HEK293 (cell line): ENCODE measurements around the gene TIAL1.

Experiments
- GLI2 ChIP-seq: fragments of 450-650 bp; formaldehyde crosslinking; IDR thresholded peaks from 2 replicates; pipeline ENCODE4; 2017; ENCODE audit warnings: missing biosample characterization, missing genetic modification characterization, low read depth, borderline replicate concordance
- GLIS2 ChIP-seq: fragments of 450-650 bp; formaldehyde crosslinking; IDR thresholded peaks from 2 replicates; pipeline ENCODE4 v1.5.1; 2016; ENCODE audit warnings: missing biosample characterization, missing genetic modification characterization
- ZNF311 ChIP-seq: fragments of 450-650 bp; formaldehyde crosslinking; IDR thresholded peaks from 2 replicates; pipeline ENCODE4 v1.5.1; 2017; ENCODE audit warnings: missing biosample characterization, missing genetic modification characterization, borderline replicate concordance
- ZNF837 ChIP-seq: fragments of 450-650 bp; formaldehyde crosslinking; IDR thresholded peaks from 2 replicates; pipeline ENCODE4 v1.5.1; 2016; ENCODE audit warnings: missing biosample characterization, missing genetic modification characterization
- TF ChIP-seq, protein P1 (sequence below): fragments of 450-650 bp; formaldehyde crosslinking; IDR thresholded peaks from 2 replicates; pipeline ENCODE4 v1.5.1; 2016; ENCODE audit warnings: missing biosample characterization, missing genetic modification characterization

DNA sequence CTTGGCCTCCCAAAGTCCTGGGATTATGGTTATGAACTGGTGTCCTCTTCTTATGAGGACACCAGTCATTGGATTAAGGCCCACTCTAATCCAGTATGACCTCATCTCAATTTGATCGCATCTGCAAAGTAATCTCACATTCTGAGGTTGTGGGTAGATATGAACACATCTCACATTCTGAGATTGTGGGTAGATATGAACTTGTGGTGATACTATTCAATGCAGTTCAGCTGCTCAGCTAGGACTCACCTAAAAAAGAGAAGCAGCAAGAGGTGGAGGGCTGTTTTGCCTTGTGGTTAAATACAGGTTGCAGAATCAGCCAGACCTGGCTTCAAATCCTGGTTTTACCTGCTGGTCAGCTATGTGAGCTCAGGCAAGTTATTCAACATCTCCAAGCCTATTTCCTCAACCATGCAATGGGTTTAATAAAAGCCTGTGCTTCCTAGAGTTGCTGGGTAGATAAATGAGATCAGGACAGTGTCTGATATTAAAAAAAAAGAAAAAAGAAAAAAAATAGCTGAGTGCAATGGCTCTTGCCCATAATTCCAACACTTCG is 45.9 kb upstream of the TIAL1 start:
- TF ChIP-seq ZNF837 (tag by site-specific recombination) (no peak), GLI2 (tag by site-specific recombination) (no peak), GLIS2 (tag by site-specific recombination) (no peak), ZNF311 (tag by site-specific recombination) (no peak)
- TF ChIP-seq, protein P1, sequence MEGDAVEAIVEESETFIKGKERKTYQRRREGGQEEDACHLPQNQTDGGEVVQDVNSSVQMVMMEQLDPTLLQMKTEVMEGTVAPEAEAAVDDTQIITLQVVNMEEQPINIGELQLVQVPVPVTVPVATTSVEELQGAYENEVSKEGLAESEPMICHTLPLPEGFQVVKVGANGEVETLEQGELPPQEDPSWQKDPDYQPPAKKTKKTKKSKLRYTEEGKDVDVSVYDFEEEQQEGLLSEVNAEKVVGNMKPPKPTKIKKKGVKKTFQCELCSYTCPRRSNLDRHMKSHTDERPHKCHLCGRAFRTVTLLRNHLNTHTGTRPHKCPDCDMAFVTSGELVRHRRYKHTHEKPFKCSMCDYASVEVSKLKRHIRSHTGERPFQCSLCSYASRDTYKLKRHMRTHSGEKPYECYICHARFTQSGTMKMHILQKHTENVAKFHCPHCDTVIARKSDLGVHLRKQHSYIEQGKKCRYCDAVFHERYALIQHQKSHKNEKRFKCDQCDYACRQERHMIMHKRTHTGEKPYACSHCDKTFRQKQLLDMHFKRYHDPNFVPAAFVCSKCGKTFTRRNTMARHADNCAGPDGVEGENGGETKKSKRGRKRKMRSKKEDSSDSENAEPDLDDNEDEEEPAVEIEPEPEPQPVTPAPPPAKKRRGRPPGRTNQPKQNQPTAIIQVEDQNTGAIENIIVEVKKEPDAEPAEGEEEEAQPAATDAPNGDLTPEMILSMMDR (tag by site-specific recombination): no peak
